Uterus (tissue), 4 donors: ENCODE measurements around the gene CNOT3. TPM values are rescaled to one million over a fixed set of nuclear protein-coding genes. Genes with fewer than 3 reads are reported as not detected.
A peak's percentile ranks its signal among the peaks of the same experiment; 100 is the strongest.
"Not testable (repeated sequence)": the region's sequence is repeated elsewhere in the genome, so short reads cannot be mapped to it uniquely, and the experiment has no call there.

Experiments used
- DNase-seq, 2 donors: peaks; one replicate each; pipeline ENCODE4 v3.0.0-alpha.2; 2019 to 2020
- H3K27ac ChIP-seq, 2 donors: fragments of 200-600 bp; sonication (generic); 1 replicate in 1 of 2; 2 replicates in 1 of 2; pipeline ENCODE4 v1.5.1; 2016 to 2018
- H3K27me3 ChIP-seq, 2 donors: fragments of 200-600 bp; sonication (generic); one replicate each; pipeline ENCODE4 v1.5.1; 2018 to 2019; ENCODE audit warnings: control low read depth in 1 of 2
- H3K36me3 ChIP-seq, 2 donors: fragments of 200-600 bp; sonication (generic); one replicate each; pipeline ENCODE4 v1.5.1; 2019; ENCODE audit warnings: control low read depth in 1 of 2
- H3K4me1 ChIP-seq, 2 donors: fragments of 200-600 bp; sonication (generic); one replicate each; pipeline ENCODE4 v1.5.1; 2018 to 2019; ENCODE audit warnings: control low read depth in 1 of 2
- H3K4me3 ChIP-seq, 2 donors: fragments of 200-600 bp; sonication (generic); 1 replicate in 1 of 2; 2 replicates in 1 of 2; pipeline ENCODE4 v1.5.1; 2018 to 2019; ENCODE audit warnings: mild to moderate bottlenecking in 1 of 2
- H3K9me3 ChIP-seq, 2 donors: fragments of 200-600 bp; sonication (generic); one replicate each; pipeline ENCODE4 v1.5.1; 2019; ENCODE audit warnings: control low read depth in 1 of 2
- POLR2A ChIP-seq, 2 donors: fragments of 450-650 bp; IDR thresholded peaks; one replicate each; pipeline ENCODE4 v1.6.1; 2016; ENCODE audit warnings: antibody characterized with exemption in 2 of 2, mild to moderate bottlenecking in 1 of 2, moderate library complexity in 1 of 2
- intact Hi-C: fragments of 100-400 bp; cut with DNase I; formaldehyde crosslinking; loops from one replicate; pipeline ENCODE4 v1.15.1; 2023; ENCODE audit warnings: low total_unique reads
- total RNA-seq, 4 donors: library from RNA; depleted of rRNA in 3 of 4; stranded (reverse); fragments of >200 nt in 3 of 4; gene quantifications; one replicate each; pipeline versions ENCODE4 v1.1.0 to v1.2.4, GENCODE V29; 2014 to 2023
- TF ChIP-seq, protein P1 (sequence below), 4 experiments: fragments of 200-600 bp in 2 of 4; fragments of 450-650 bp in 2 of 4; sonication (generic) in 2 of 4; IDR thresholded peaks; one replicate each; pipeline ENCODE4 v1.5.1; 2016 to 2019; ENCODE audit warnings: antibody characterized with exemption in 4 of 4, mild to moderate bottlenecking in 2 of 4, moderate library complexity in 1 of 4
- donor health status: DM: yes; HTN: yes; CAD: no.

The CNOT3 gene
- total RNA-seq, 4 donors from 2014 or later: 0.88 to 41.6 (median 9.9) TPM

DNA sequence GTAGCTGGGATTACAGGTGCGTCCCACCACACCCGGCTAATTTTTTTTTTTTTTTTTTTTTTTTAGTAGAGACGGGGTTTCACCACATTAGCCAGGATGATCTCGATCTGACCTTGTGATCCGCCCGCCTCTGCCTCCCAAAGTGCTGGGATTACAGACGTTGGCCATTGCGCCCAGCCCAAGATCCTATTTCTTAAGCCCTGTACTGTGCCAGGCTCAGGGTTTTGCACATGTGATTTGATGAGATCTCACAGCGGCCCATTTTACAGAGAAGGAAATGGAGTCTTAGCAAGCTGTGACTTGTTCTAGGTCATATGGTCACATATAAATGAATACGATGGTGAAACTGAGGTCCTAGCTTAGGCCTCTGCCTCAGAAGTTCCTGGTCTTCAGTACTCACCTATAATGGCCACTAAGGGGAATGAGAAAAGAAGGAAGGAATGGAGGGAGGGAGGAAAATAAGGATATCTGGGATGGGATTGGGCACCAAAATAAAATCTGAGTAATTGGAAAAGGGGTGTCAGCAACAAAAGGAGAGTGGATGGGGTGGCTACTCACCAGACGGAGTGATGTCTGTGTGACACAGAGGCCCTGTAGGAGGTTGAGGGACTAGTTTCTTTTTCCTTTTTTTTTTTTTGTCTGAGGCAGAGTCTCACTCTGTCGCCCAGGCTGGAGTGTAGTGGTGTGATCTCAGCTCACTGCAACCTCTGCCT, 38.2 kb upstream of the CNOT3 start:
- Histone ChIP-seq H3K4me1 (peaks cover 0 to 13% of the 10 kb centered on the region in 2 donors), H3K27ac (no peak overlapping the region), H3K27me3 (peaks cover 0 to 4% of the 10 kb centered on the region in 2 donors), H3K4me3 (no peak overlapping the region), H3K9me3 (no peaks in the 10 kb centered on the region), H3K36me3 (no peaks in the 10 kb centered on the region)
- intact Hi-C loops: no loop called here
- TF ChIP-seq, protein P1, sequence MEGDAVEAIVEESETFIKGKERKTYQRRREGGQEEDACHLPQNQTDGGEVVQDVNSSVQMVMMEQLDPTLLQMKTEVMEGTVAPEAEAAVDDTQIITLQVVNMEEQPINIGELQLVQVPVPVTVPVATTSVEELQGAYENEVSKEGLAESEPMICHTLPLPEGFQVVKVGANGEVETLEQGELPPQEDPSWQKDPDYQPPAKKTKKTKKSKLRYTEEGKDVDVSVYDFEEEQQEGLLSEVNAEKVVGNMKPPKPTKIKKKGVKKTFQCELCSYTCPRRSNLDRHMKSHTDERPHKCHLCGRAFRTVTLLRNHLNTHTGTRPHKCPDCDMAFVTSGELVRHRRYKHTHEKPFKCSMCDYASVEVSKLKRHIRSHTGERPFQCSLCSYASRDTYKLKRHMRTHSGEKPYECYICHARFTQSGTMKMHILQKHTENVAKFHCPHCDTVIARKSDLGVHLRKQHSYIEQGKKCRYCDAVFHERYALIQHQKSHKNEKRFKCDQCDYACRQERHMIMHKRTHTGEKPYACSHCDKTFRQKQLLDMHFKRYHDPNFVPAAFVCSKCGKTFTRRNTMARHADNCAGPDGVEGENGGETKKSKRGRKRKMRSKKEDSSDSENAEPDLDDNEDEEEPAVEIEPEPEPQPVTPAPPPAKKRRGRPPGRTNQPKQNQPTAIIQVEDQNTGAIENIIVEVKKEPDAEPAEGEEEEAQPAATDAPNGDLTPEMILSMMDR (IDR thresholded peaks at IDR 0.05): no peak
- TF ChIP-seq POLR2A (IDR thresholded peaks at IDR 0.05): no peak
- no peak for DNase-seq

- DNase-seq, H3K27me3 ChIP-seq, H3K27ac ChIP-seq, intact Hi-C loops, H3K4me3 ChIP-seq, H3K9me3 ChIP-seq, H3K36me3 ChIP-seq: not testable (repeated sequence)
- peaks cover 0 to 13% of the 10 kb centered on the region in 2 donors for H3K4me1 ChIP-seq
These were observed 37.7 kb upstream of the CNOT3 start for GRCh38 chr19:54099903-54100255.

DNA sequence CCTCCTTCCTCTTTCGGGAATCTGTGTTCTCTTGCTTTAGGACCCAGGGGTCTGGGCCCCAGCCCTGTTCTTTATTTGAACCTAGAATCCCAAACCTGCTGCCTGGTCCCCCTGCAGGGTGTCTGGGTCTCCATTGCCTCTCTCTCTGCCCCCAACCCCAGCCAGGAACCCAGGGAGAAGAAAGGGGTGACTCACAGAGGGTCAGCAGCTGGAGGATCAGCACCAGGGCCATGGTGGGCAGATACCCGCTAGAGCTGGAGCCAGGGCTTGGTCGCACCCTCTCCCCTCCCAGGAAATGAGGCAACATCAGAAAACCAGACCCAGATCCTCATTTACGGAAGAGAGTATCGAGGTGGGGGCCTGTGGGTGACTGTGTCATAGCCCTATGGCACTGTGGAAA, 37.0 kb upstream of the CNOT3 start, which contains the start of gene OSCAR:
Gene OSCAR (minus strand): TSS at position 243 of the 400 bp plus-strand sequence. CDS start 11 bp downstream, at position 232.
- Histone ChIP-seq H3K4me1 (peaks cover 0 to 12% of the 10 kb centered on the region in 2 donors), H3K27ac (no peak within 1 kb of the TSS), H3K27me3 (peaks cover 0 to 4% of the 10 kb centered on the region in 2 donors), H3K36me3 (no peaks in the 10 kb centered on the region), H3K4me3 (no peak within 1 kb of the TSS), H3K9me3 (no peaks in the 10 kb centered on the region)
- no peak for DNase-seq
- TF ChIP-seq, protein P1 (IDR thresholded peaks at IDR 0.05): no peak
- no peak for TF ChIP-seq POLR2A (IDR thresholded peaks at IDR 0.05)
- intact Hi-C loops: no loop called here

- DNase-seq: peak; percentile 97
- no peaks in the 10 kb centered on the region for H3K9me3 ChIP-seq
- H3K4me3 ChIP-seq: peak within 1 kb of the TSS; percentile 93 to 98
- peak; percentile 13 to 65 for TF ChIP-seq POLR2A (IDR thresholded peaks at IDR 0.05)
- TF ChIP-seq, protein P1 (IDR thresholded peaks at IDR 0.05): peak in 1 of 4 experiments; percentile 38
- intact Hi-C loops: no loop called here
- H3K36me3 ChIP-seq: no peaks in the 10 kb centered on the region
- H3K27ac ChIP-seq: peak within 1 kb of the TSS; percentile 60 to 70
- H3K27me3 ChIP-seq: no peaks in the 10 kb centered on the region
- peaks cover 0 to 7% of the 10 kb centered on the region in 2 donors for H3K4me1 ChIP-seq
These were observed 35.0 kb upstream of the CNOT3 start, which contains the start of gene NDUFA3 for GRCh38 chr19:54102421-54103169. TSS of gene NDUFA3 (plus strand) at chr19:54102855. CDS start at chr19:54102879, 24 bp downstream.

- no peak for DNase-seq
- H3K9me3 ChIP-seq: no peaks in the 10 kb centered on the region
- H3K4me1 ChIP-seq: peaks cover 0 to 7% of the 10 kb centered on the region in 2 donors
- H3K27ac ChIP-seq: no peak overlapping the region
- H3K27me3 ChIP-seq: no peaks in the 10 kb centered on the region
- intact Hi-C loops: no loop called here
- no peak overlapping the region for H3K4me3 ChIP-seq
- TF ChIP-seq, protein P1 (IDR thresholded peaks at IDR 0.05): no peak
- TF ChIP-seq POLR2A (IDR thresholded peaks at IDR 0.05): no peak
- H3K36me3 ChIP-seq: no peaks in the 10 kb centered on the region
These were observed 32.4 kb upstream of the CNOT3 start for GRCh38 chr19:54104998-54105715.
